ENCODE data around the gene RAD51. TPM values are rescaled to one million over a fixed set of nuclear protein-coding genes. Genes with fewer than 3 reads are reported as not detected.
A peak's percentile ranks its signal among the peaks of the same experiment; 100 is the strongest.

The RAD51 gene
- total RNA-seq, 4 donors from 2014 or later, result 0.56 to 0.75 (median 0.60) TPM; not detected in 1

DNA sequence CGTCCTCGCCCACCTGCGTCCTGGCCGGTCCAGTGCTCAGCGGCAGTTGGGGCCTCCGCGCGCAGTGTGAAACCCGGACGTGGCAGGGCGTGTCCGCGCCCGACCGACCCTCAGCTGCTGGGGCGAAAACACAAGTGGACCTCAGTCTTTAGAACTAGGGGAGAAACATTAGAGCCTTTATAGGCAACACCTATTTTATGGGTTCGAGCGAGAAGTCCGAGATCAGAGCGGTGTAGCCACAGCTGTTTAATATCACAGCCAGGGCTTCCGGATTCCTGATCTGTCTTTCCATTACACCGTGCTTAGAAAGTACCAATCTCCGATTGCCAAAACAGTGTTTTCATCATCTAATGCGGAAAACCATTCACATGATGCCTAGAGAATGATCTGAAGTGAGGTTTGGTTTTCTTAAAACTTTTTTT is 506 bp downstream of the RAD51 start:
- DNase-seq (no peak), ATAC-seq (no peak)
- H3K4me1 ChIP-seq, result peaks cover 16 to 20% of the 10 kb centered on the region in 2 donors
- in situ Hi-C loops (cut with MboI; ENCODE audit: low sequenced_read_pairs in 4 of 4), result loop anchor here in 2 of 4 donors (10.0 to 25.0 kb wide), 3 partner anchors 92 to 199 kb away; partner anchors contain the start of gene VPS18 (in 1 of the 2)
- TF ChIP-seq POLR2A (IDR thresholded peaks at IDR 0.05), result no peak
- TF ChIP-seq, protein P1, sequence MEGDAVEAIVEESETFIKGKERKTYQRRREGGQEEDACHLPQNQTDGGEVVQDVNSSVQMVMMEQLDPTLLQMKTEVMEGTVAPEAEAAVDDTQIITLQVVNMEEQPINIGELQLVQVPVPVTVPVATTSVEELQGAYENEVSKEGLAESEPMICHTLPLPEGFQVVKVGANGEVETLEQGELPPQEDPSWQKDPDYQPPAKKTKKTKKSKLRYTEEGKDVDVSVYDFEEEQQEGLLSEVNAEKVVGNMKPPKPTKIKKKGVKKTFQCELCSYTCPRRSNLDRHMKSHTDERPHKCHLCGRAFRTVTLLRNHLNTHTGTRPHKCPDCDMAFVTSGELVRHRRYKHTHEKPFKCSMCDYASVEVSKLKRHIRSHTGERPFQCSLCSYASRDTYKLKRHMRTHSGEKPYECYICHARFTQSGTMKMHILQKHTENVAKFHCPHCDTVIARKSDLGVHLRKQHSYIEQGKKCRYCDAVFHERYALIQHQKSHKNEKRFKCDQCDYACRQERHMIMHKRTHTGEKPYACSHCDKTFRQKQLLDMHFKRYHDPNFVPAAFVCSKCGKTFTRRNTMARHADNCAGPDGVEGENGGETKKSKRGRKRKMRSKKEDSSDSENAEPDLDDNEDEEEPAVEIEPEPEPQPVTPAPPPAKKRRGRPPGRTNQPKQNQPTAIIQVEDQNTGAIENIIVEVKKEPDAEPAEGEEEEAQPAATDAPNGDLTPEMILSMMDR (IDR thresholded peaks at IDR 0.05 in 4 of 5, conservative IDR thresholded peaks at IDR 0.05 in 1 of 5), result no peak
- no peaks in the 10 kb centered on the region for H3K9me3 ChIP-seq
- H3K4me3 ChIP-seq, result peak overlapping the region; percentile 92 to 99 (median 94)
- intact Hi-C loops (cut with DNase I; ENCODE audit: low total_unique reads), result loop anchor here (1.0 to 2.0 kb wide), 3 partner anchors 59 to 112 kb away; partner anchors contain the start of genes DNAJC17, RMDN3 and ZFYVE19
- H3K27ac ChIP-seq, result peak overlapping the region; percentile 99 to 100 (median 100)
- peaks cover 0 to 9% of the 10 kb centered on the region in 2 donors for H3K36me3 ChIP-seq
- no peaks in the 10 kb centered on the region for H3K27me3 ChIP-seq

DNA sequence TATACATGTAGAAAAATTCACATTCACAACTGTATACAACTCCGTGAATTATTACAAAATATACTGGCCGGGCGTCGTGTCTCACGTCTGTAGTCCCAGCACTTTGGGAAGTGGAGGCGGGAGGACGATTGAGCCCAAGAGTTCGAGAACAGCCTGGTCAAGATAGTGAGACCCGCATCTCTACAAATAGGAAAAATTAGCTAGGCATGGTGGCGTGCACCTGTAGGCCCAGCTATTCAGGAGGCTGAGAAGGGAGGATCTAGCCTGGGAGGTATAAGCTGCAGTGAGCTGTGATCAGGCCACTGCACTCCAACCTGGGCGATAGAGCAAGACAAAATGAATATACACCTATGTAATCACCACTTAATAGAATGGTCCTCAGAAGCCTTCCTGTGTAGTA is 1.3 kb downstream of the RAD51 start:
- no peaks in the 10 kb centered on the region for H3K9me3 ChIP-seq
- in situ Hi-C loops (cut with MboI; ENCODE audit: low sequenced_read_pairs in 4 of 4), result loop anchor here in 2 of 4 donors (10.0 to 25.0 kb wide), 3 partner anchors 91 to 199 kb away; partner anchors contain the start of gene VPS18 (in 1 of the 2)
- no peak overlapping the region for H3K27ac ChIP-seq
- no peak overlapping the region for H3K4me3 ChIP-seq
- H3K27me3 ChIP-seq, result no peaks in the 10 kb centered on the region
- DNase-seq, result no peak
- no peak for ATAC-seq
- TF ChIP-seq, protein P1 (IDR thresholded peaks at IDR 0.05 in 4 of 5, conservative IDR thresholded peaks at IDR 0.05 in 1 of 5), result no peak
- no peak for TF ChIP-seq POLR2A (IDR thresholded peaks at IDR 0.05)
- peaks cover 0 to 9% of the 10 kb centered on the region in 2 donors for H3K36me3 ChIP-seq
- peaks cover 16 to 20% of the 10 kb centered on the region in 2 donors for H3K4me1 ChIP-seq
- intact Hi-C loops (cut with DNase I; ENCODE audit: low total_unique reads), result no loop called here

DNA sequence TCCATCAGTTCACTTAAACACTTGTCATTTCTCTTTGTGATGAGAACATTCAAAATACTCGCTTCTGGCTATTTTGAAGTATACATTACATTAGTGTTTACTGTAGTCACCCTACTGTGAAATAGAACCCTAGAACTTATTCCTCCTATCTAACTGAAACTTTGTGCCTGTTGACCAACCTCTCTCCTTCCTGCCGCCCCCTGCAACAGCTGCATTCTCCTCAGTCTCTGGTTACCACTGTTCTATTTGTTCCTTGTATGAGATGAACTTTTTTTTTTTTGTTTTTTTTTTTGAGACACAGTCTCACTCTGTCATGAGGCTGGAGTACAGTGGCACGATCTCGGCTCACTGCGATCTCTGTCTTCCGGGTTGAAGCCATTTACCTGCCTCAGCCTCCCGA is 2.9 kb downstream of the RAD51 start:
- ATAC-seq, result no peak
- in situ Hi-C loops (cut with MboI; ENCODE audit: low sequenced_read_pairs in 4 of 4), result loop anchor here in 2 of 4 donors (10.0 to 25.0 kb wide), 3 partner anchors 89 to 197 kb away; partner anchors contain the start of gene VPS18 (in 1 of the 2)
- TF ChIP-seq, protein P1 (IDR thresholded peaks at IDR 0.05 in 4 of 5, conservative IDR thresholded peaks at IDR 0.05 in 1 of 5), result no peak
- TF ChIP-seq POLR2A (IDR thresholded peaks at IDR 0.05), result no peak
- no peaks in the 10 kb centered on the region for H3K9me3 ChIP-seq
- no peak for DNase-seq
- H3K4me1 ChIP-seq, result peaks cover 16 to 20% of the 10 kb centered on the region in 2 donors
- no peak overlapping the region for H3K27ac ChIP-seq
- intact Hi-C loops (cut with DNase I; ENCODE audit: low total_unique reads), result no loop called here
- peaks cover 0 to under 1% of the 10 kb centered on the region in 2 donors for H3K36me3 ChIP-seq
- no peaks in the 10 kb centered on the region for H3K27me3 ChIP-seq
- H3K4me3 ChIP-seq, result no peak overlapping the region

DNA sequence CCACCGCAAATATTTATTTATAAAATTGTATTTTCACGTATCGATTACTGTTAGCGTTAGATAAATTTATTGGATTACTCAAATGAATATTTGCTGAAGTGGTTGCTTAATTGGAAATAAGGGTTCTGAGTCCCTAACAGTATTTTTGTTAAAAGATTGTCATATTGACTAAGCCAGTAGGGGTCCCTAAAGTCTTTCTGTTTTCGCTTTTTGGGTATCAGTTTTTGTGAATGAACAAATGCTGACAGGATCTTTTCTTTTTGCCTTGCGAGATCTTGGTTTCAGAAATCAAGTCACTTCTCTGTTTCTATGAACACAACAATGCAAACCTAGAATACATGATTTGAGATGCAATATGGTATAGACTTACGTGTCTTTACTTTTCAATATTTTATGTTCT is 7.1 kb downstream of the RAD51 start:
- H3K9me3 ChIP-seq, result no peaks in the 10 kb centered on the region
- H3K4me1 ChIP-seq, result no peaks in the 10 kb centered on the region
- no peak overlapping the region for H3K4me3 ChIP-seq
- no peaks in the 10 kb centered on the region for H3K36me3 ChIP-seq
- intact Hi-C loops (cut with DNase I; ENCODE audit: low total_unique reads) (no loop called here), in situ Hi-C loops (cut with MboI; ENCODE audit: low sequenced_read_pairs in 4 of 4) (no loop called here)
- TF ChIP-seq POLR2A (IDR thresholded peaks at IDR 0.05), result no peak
- TF ChIP-seq, protein P1 (IDR thresholded peaks at IDR 0.05 in 4 of 5, conservative IDR thresholded peaks at IDR 0.05 in 1 of 5), result no peak
- H3K27ac ChIP-seq, result no peak overlapping the region
- no peaks in the 10 kb centered on the region for H3K27me3 ChIP-seq
- DNase-seq, result no peak
- ATAC-seq, result no peak
